MG63 (cell line): Measurements from ENCODE around the gene GRAMD1B. TPM values are rescaled to one million over a fixed set of nuclear protein-coding genes. Genes with fewer than 3 reads are reported as not detected.

Experiments
- DNase-seq: peaks from one replicate; pipeline ENCODE4 v3.0.0-alpha.2; 2020
- H3K27me3 ChIP-seq: fragments of 250-450 bp; sonication (Bioruptor Pico); 2 replicates; pipeline ENCODE4 v1.5.1; 2020; ENCODE audit warnings: mild to moderate bottlenecking, moderate library complexity
- H3K36me3 ChIP-seq: fragments of 250-450 bp; sonication (Bioruptor Pico); 2 replicates; pipeline ENCODE4 v1.5.1; 2020; ENCODE audit warnings: mild to moderate bottlenecking, moderate library complexity
- H3K4me3 ChIP-seq: fragments of 250-450 bp; sonication (Bioruptor Pico); 2 replicates; pipeline ENCODE4 v1.5.1; 2020; ENCODE audit warnings: mild to moderate bottlenecking, moderate library complexity
- H3K9me3 ChIP-seq: fragments of 250-450 bp; sonication (Bioruptor Pico); 2 replicates; pipeline ENCODE4 v1.5.1; 2020; ENCODE audit warnings: mild to moderate bottlenecking, moderate library complexity
- total RNA-seq: library from RNA; depleted of rRNA; stranded (reverse); fragments of >200 nt; shearing (Covaris generic); gene quantifications from 2 replicates; pipeline ENCODE4 v1.2.3, GENCODE V29; 2014; ENCODE audit warnings: low replicate concordance

The GRAMD1B gene
- total RNA-seq, 1 experiment from 2014 or later = not detected

GRCh38 chr11:123526027-123526805 lies 96.1 kb downstream of the GRAMD1B start:
- Histone ChIP-seq H3K9me3 (no peaks in the 10 kb centered on the region; the same call in 1 of the 2 replicates), H3K27me3 (peaks cover 11% of the 10 kb centered on the region; the same call in 1 of the 2 replicates), H3K4me3 (no peak overlapping the region), H3K36me3 (no peaks in the 10 kb centered on the region)
- no peak for DNase-seq

- peaks cover 11% of the 10 kb centered on the region; the same call in 1 of the 2 replicates for H3K27me3 ChIP-seq
- no peak for DNase-seq
- H3K9me3 ChIP-seq = no peaks in the 10 kb centered on the region
- no peaks in the 10 kb centered on the region for H3K36me3 ChIP-seq
- H3K4me3 ChIP-seq = no peak overlapping the region
Observed at GRCh38 chr11:123526918-123527317, 96.8 kb downstream of the GRAMD1B start.

GRCh38 chr11:123527526-123527925 lies 97.5 kb downstream of the GRAMD1B start:
- Histone ChIP-seq H3K36me3 (no peaks in the 10 kb centered on the region), H3K4me3 (no peak overlapping the region), H3K9me3 (no peaks in the 10 kb centered on the region)

GRCh38 chr11:123527947-123528346 lies 97.9 kb downstream of the GRAMD1B start:
- H3K27me3 ChIP-seq = peaks cover 11% of the 10 kb centered on the region; the same call in 1 of the 2 replicates
- no peak overlapping the region for H3K4me3 ChIP-seq
- H3K36me3 ChIP-seq = no peaks in the 10 kb centered on the region
- no peaks in the 10 kb centered on the region for H3K9me3 ChIP-seq
- no peak for DNase-seq

More at GRCh38 chr11:123527526-123527925, 97.5 kb downstream of the GRAMD1B start:
- DNase-seq = no peak
- peaks cover 11% of the 10 kb centered on the region; the same call in 1 of the 2 replicates for H3K27me3 ChIP-seq

DNA sequence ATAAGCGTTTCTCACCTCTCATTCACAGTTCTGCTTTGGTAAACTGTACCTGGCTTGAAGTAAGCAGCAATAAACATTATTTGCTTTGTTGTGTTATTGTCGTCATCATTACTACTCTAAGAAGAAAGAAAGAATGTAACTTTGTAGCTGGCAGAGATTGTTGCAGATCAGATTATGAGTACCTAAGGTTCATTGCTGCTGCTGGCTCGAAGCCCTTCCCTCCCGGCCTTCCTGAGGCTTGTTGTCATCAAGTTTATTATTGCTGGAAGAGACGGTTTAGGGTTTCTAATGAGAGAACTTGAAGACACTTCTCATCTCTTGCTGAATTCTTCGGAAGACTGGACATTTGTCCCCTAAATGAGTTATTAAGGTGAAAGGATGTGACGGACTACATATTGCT lies 101.3 kb downstream of the GRAMD1B start:
- Histone ChIP-seq H3K36me3 (no peaks in the 10 kb centered on the region), H3K4me3 (no peak overlapping the region), H3K27me3 (no peaks in the 10 kb centered on the region), H3K9me3 (no peaks in the 10 kb centered on the region)
- no peak for DNase-seq

DNA sequence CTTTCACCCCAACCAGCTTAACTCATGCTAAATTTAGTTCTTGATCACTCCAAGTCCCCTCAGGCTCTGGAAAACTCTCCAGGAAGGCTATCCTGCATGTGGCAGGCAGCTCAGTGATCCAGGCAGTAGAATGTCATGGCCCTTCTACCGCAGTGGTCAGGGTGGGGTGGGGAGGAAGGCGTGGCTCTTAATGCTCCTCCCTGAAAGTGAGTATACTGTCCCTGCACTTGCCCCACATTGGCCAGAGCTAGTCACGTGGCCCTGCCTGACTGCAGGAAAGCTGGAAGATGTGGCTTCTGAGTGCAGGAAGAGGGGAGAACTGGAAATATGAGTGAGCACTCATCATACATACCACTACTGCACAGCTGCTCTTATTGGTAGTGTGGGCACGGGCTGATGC lies 102.1 kb downstream of the GRAMD1B start:
- Histone ChIP-seq H3K27me3 (no peaks in the 10 kb centered on the region), H3K4me3 (no peak overlapping the region), H3K9me3 (no peaks in the 10 kb centered on the region), H3K36me3 (no peaks in the 10 kb centered on the region)
- peak; percentile 28 for DNase-seq

DNA sequence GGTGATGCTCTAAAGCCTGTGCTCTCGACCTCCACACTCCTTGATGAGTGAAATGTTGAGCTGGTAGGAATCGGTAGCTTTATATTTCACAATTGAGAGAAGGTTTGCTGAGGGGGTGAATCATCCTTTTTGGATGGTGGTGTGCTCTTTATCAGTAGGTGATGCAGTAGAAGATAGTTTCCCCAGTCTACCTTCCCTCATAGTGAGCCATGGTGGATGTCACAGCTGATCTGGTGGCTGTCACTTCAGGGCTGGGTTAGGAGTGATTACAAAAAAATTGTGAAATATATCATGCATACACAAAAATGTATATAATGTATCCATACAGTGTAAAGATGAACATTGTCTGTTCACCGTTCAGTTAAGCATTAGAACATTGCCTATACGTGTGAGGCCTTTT lies 105.3 kb downstream of the GRAMD1B start:
- no peak for DNase-seq

DNA sequence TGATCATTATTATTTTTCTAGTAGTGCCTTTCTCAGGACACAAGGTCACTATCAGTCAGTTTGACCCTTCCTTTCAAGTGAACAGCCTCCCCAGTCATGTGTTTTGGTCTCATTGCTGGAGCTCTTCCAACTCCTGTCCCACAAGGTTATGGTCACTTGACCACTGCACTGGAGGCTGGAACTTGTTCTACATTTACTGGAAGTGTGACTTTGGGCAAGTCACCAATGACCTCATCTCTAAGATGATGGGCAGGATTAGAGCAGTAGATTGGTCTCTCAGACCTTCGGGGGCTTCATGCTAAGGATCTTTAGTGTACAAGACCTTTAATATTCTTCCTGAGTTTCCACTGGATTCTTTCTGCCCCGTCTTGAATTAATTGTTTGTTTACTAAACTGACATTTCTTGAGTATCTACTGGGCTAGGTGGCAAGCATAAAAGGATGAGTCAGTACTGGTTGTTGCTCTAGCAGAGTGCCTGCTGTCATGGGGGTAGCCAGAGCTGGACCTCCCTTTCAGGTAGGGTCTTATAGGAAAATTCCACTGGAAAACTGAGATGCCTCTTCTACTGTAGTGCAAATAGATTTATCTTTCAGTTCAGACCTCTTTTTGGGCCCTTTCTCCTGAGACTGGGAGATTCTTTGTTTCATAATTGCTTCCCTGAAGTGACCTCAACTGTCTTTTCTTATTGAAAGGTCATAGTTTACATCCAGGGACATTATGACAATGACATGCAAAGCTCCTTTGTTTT lies 106.8 kb downstream of the GRAMD1B start:
- Histone ChIP-seq H3K27me3 (no peaks in the 10 kb centered on the region), H3K4me3 (no peak overlapping the region), H3K9me3 (no peaks in the 10 kb centered on the region), H3K36me3 (no peaks in the 10 kb centered on the region)
- no peak for DNase-seq

More for the DNA sequence above, 105.3 kb downstream of the GRAMD1B start:
- Histone ChIP-seq H3K27me3 (no peaks in the 10 kb centered on the region), H3K9me3 (no peaks in the 10 kb centered on the region), H3K4me3 (no peak overlapping the region), H3K36me3 (no peaks in the 10 kb centered on the region)

GRCh38 chr11:123537726-123538125 lies 107.7 kb downstream of the GRAMD1B start:
- Histone ChIP-seq H3K27me3 (no peaks in the 10 kb centered on the region), H3K4me3 (no peak overlapping the region), H3K9me3 (no peaks in the 10 kb centered on the region), H3K36me3 (no peaks in the 10 kb centered on the region)
- no peak for DNase-seq

- no peaks in the 10 kb centered on the region for H3K27me3 ChIP-seq
- no peaks in the 10 kb centered on the region for H3K36me3 ChIP-seq
- no peak for DNase-seq
- H3K9me3 ChIP-seq = no peaks in the 10 kb centered on the region
- H3K4me3 ChIP-seq = no peak overlapping the region
Observed at GRCh38 chr11:123543797-123544196, 113.7 kb downstream of the GRAMD1B start.

DNA sequence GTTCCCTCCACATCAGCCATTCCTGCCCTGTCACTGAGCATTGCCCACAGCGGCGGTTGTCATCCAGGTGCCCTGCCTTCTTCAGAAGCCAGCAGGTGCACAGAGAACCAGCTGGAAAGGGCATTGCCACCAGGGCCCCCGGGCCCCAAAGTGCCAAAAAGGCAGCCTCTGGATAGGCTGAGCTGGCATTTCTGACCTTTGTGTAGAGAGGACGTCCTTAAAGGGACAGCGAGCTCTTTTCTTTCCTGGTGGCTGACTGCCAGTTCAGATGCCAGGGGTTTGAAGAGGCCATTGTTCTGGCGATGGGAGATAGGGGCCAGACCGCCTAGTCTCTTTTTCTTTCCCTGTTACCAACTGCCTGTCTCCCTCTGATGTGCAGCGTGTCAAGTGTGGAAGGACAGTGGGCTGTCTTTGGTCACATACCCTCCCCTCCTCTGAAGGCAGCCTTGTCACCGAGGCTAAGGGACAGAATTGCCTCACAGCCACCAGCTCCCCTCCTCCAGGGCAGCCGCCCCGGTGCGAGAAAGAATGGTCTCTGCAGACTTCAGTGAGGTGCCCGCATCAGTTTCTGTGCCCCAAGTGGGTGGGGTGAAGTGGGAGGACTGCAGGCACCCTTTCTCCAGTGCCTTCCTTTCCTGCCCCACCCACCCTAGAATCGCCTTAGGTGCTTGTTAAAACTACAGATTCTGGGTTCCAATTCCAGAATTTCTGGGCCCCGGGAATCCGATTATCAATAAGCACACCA lies 114.7 kb downstream of the GRAMD1B start:
- H3K9me3 ChIP-seq = no peaks in the 10 kb centered on the region
- DNase-seq = no peak
- H3K4me3 ChIP-seq = no peak overlapping the region
- H3K27me3 ChIP-seq = no peaks in the 10 kb centered on the region
- no peaks in the 10 kb centered on the region for H3K36me3 ChIP-seq

- H3K27me3 ChIP-seq = no peaks in the 10 kb centered on the region
- H3K9me3 ChIP-seq = no peaks in the 10 kb centered on the region
- H3K4me3 ChIP-seq = no peak overlapping the region
- DNase-seq = no peak
- H3K36me3 ChIP-seq = no peaks in the 10 kb centered on the region
Observed at GRCh38 chr11:123545726-123546270, 115.7 kb downstream of the GRAMD1B start.

DNA sequence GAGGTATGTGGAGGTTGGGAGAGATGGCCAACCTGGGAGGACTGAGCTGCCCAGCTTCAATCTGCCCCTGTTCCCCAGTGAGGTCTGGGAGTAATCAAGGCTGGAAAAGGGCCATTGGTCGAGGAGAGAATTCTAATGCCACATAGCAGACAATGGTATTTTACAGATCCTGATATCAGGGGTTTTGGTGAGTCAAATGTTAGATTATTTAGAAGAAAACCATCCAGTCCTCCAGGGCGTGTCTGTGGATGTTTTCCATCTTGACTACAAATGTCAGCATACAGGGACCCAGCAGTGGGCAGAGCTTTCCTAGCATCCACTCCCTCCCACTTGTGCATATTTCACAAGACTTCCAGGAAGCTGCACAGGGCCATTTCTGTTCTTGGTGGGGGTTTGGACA lies 116.4 kb downstream of the GRAMD1B start:
- no peaks in the 10 kb centered on the region for H3K9me3 ChIP-seq
- DNase-seq = no peak

DNA sequence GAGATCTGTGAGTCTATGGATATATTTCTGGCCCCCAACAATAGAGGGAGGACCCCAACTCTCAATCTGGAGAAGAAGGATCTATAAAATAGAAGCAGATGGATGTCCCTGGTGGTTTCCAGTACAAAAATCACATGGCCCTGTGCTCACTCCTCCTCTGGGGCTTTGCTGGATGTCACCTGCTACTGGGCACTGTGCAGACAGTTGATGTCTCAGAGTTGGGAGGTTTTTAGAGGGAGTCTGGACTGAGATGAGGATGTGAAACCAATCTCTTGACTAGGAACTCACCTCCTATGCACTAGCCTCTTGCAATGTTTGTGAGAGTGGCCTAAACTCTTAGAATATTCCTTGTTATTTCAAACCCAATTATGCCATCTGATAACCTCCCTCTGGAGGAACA lies 117.1 kb downstream of the GRAMD1B start:
- H3K9me3 ChIP-seq = no peaks in the 10 kb centered on the region
- no peak for DNase-seq
- no peaks in the 10 kb centered on the region for H3K36me3 ChIP-seq
- no peaks in the 10 kb centered on the region for H3K27me3 ChIP-seq
- H3K4me3 ChIP-seq = no peak overlapping the region

More for the DNA sequence above, 116.4 kb downstream of the GRAMD1B start:
- Histone ChIP-seq H3K36me3 (no peaks in the 10 kb centered on the region), H3K27me3 (no peaks in the 10 kb centered on the region), H3K4me3 (no peak overlapping the region)

GRCh38 chr11:123548774-123549173 lies 118.7 kb downstream of the GRAMD1B start:
- Histone ChIP-seq H3K4me3 (no peak overlapping the region), H3K27me3 (no peaks in the 10 kb centered on the region), H3K36me3 (no peaks in the 10 kb centered on the region), H3K9me3 (no peaks in the 10 kb centered on the region)
- no peak for DNase-seq

DNA sequence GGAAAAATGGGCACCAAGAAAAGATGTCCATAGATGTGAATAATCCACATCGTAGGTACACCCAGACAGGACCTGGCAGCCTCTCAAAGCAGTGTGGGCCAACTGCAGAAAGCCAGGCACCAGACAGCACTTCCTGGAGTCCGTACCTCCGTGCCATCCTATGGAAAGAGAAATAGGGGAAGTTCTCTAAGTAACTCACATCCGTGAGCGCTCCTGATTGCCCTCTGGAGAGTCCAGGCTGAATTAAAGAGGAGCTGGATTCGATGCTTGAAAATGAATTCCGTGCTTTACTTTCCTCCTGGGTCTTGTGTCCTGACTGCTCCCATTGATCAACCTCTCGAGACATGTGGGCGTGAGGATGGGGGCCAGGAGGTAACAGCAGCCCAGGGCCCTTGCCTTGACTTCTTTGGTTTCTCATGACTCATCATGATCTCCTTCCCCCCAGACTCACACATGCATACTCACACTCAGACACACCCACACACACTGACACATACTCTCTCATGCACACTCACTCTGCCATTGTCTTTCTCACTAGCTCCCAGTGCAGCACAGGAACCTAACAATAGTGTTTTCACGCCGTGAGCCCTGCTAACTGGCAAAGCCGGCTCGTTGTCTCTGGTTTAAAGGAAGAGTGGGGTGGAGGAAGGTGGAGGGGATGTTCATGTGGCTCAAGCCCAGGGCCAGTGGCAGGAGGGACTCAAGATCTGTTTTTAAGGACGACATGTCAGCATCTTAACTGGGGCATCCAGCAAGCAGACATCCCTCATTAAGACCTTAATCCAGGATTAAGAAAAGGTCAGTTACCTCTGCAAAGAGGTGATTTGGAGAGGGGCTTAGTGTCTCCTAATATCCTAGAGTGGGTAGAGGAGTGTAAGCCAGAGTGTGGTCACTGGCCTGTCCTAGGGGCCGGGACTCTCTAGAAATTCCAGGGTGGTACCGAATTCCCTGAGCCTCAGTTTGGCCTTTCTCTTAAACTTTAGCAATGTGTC lies 120.2 kb downstream of the GRAMD1B start:
- H3K27me3 ChIP-seq = no peaks in the 10 kb centered on the region
- no peak for DNase-seq
- no peak overlapping the region for H3K4me3 ChIP-seq
- no peaks in the 10 kb centered on the region for H3K9me3 ChIP-seq
- no peaks in the 10 kb centered on the region for H3K36me3 ChIP-seq
